Adrenal gland (tissue), 5 donors: ENCODE measurements around the gene DUS1L.

Source experiments
- POLR2A ChIP-seq, 2 donors: fragments of 450-650 bp; IDR thresholded peaks; one replicate each; pipeline ENCODE4 v1.6.1; 2017; ENCODE audit warnings: antibody characterized with exemption in 2 of 2, mild to moderate bottlenecking in 2 of 2, moderate library complexity in 1 of 2
- TF ChIP-seq, protein P1 (sequence below), 6 experiments: fragments of 450-650 bp in 4 of 6; fragments of 200-600 bp in 2 of 6; sonication (generic) in 1 of 6; IDR thresholded peaks; 1 replicate in 5 of 6; 2 replicates in 1 of 6; pipeline versions ENCODE4 v1.5.1 to v1.8.0; 2016 to 2021; ENCODE audit warnings: antibody characterized with exemption in 6 of 6, mild to moderate bottlenecking in 2 of 6, moderate library complexity in 1 of 6
- donor health status: DM: no; HTN: no; CAD: no.

- TF ChIP-seq POLR2A (IDR thresholded peaks at IDR 0.05) = no peak
- TF ChIP-seq, protein P1, sequence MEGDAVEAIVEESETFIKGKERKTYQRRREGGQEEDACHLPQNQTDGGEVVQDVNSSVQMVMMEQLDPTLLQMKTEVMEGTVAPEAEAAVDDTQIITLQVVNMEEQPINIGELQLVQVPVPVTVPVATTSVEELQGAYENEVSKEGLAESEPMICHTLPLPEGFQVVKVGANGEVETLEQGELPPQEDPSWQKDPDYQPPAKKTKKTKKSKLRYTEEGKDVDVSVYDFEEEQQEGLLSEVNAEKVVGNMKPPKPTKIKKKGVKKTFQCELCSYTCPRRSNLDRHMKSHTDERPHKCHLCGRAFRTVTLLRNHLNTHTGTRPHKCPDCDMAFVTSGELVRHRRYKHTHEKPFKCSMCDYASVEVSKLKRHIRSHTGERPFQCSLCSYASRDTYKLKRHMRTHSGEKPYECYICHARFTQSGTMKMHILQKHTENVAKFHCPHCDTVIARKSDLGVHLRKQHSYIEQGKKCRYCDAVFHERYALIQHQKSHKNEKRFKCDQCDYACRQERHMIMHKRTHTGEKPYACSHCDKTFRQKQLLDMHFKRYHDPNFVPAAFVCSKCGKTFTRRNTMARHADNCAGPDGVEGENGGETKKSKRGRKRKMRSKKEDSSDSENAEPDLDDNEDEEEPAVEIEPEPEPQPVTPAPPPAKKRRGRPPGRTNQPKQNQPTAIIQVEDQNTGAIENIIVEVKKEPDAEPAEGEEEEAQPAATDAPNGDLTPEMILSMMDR (IDR thresholded peaks at IDR 0.05) = no peak
These were observed 18.7 kb downstream of the DUS1L start for GRCh38 chr17:82046903-82047302.
